Caki2 (cell line): Measurements from ENCODE around the gene CRISPLD2. TPM values are rescaled to one million over a fixed set of nuclear protein-coding genes. Genes with fewer than 3 reads are reported as not detected.

Experiments
- DNase-seq: peaks from one replicate; pipeline ENCODE4 v3.0.0-alpha.2; 2015; ENCODE audit warnings: low read depth
- in situ Hi-C: cut with HindIII; loops from 2 replicates; pipeline ENCODE4 v1.10.0; 2016; ENCODE audit warnings: low sequenced_read_pairs, low pct_unique_long_range_greater_than_20kb, mixed read lengths
- total RNA-seq: library from RNA; depleted of rRNA; stranded (reverse); fragments of >200 nt; shearing (Covaris generic); gene quantifications from 2 replicates; pipeline ENCODE4 v1.2.3, GENCODE V29; 2014; ENCODE audit warnings: low replicate concordance

CRISPLD2 gene
- total RNA-seq, 1 experiment from 2014 or later, result 5.1 TPM

- in situ Hi-C loops, result no loop called here
- no peak for DNase-seq
Observed at GRCh38 chr16:84832488-84833143, 12.8 kb downstream of the CRISPLD2 start.

- in situ Hi-C loops, result no loop called here
- no peak for DNase-seq
Observed at GRCh38 chr16:84833144-84833500, 13.3 kb downstream of the CRISPLD2 start.

- in situ Hi-C loops, result no loop called here
- DNase-seq, result no peak
Observed at GRCh38 chr16:84833542-84834402, 14.0 kb downstream of the CRISPLD2 start.

- in situ Hi-C loops, result no loop called here
- no peak for DNase-seq
Observed at GRCh38 chr16:84834403-84834772, 14.6 kb downstream of the CRISPLD2 start.

- DNase-seq, result peak; percentile 52
- in situ Hi-C loops, result no loop called here
Observed at GRCh38 chr16:84836234-84836647, 16.5 kb downstream of the CRISPLD2 start.

- in situ Hi-C loops, result no loop called here
- DNase-seq, result no peak
Observed at GRCh38 chr16:84836967-84837366, 17.2 kb downstream of the CRISPLD2 start.

- in situ Hi-C loops, result no loop called here
- no peak for DNase-seq
Observed at GRCh38 chr16:84838383-84838948, 18.7 kb downstream of the CRISPLD2 start.

- in situ Hi-C loops, result no loop called here
- peak; percentile 68 for DNase-seq
Observed at GRCh38 chr16:84839054-84839453, 19.3 kb downstream of the CRISPLD2 start.

- in situ Hi-C loops, result no loop called here
- peak; percentile 81 for DNase-seq
Observed at GRCh38 chr16:84839956-84840355, 20.2 kb downstream of the CRISPLD2 start.

- in situ Hi-C loops, result no loop called here
- DNase-seq, result peak; percentile 36
Observed at GRCh38 chr16:84840687-84841627, 21.2 kb downstream of the CRISPLD2 start.

- in situ Hi-C loops, result no loop called here
- no peak for DNase-seq
Observed at GRCh38 chr16:84841787-84842300, 22.1 kb downstream of the CRISPLD2 start.

GRCh38 chr16:84842516-84843148 lies 22.8 kb downstream of the CRISPLD2 start:
- in situ Hi-C loops, result no loop called here
- DNase-seq, result no peak

GRCh38 chr16:84843149-84844048 lies 23.6 kb downstream of the CRISPLD2 start:
- in situ Hi-C loops, result no loop called here
- no peak for DNase-seq

- in situ Hi-C loops, result no loop called here
- no peak for DNase-seq
Observed at GRCh38 chr16:84844049-84844350, 24.2 kb downstream of the CRISPLD2 start.

- no peak for DNase-seq
- in situ Hi-C loops, result no loop called here
Observed at GRCh38 chr16:84844559-84845495, 25.0 kb downstream of the CRISPLD2 start.

- DNase-seq, result no peak
- in situ Hi-C loops, result no loop called here
Observed at GRCh38 chr16:84845496-84846002, 25.8 kb downstream of the CRISPLD2 start.
